GM19239 (cell line): ENCODE results near the gene C20orf144.
"Not testable (repeated sequence)": the region's sequence is repeated elsewhere in the genome, so short reads cannot be mapped to it uniquely, and the experiment has no call there.

Experiments
- DNase-seq: peaks from one replicate; pipeline ENCODE4 v3.0.0; 2011; ENCODE audit warnings: low spot score; ENCODE audit not compliant: insufficient read length
- FAIRE-seq: peaks from 2 replicates; lab custom pipeline; 2011; peaks lifted over from hg19 to GRCh38; lab: Jason Lieb, UNC

Gene C20orf144

GRCh38 chr20:33662172-33662571 is at the start of gene C20orf144:
TSS of gene C20orf144 (plus strand) at chr20:33662327. CDS start at chr20:33662346, 19 bp downstream.
- no peak for FAIRE-seq
- no peak for DNase-seq

GRCh38 chr20:33621717-33622400 is 40.3 kb upstream of the C20orf144 start:
- FAIRE-seq (no peak), DNase-seq (no peak)

GRCh38 chr20:33622705-33623365 is 39.3 kb upstream of the C20orf144 start:
- FAIRE-seq (no peak), DNase-seq (no peak)

- FAIRE-seq: no peak
- no peak for DNase-seq
Measured at GRCh38 chr20:33624399-33624798, 37.7 kb upstream of the C20orf144 start.

- DNase-seq (no peak), FAIRE-seq (no peak)
Measured at GRCh38 chr20:33626190-33626589, 35.9 kb upstream of the C20orf144 start.

- DNase-seq (no peak), FAIRE-seq (no peak)
Measured at GRCh38 chr20:33627577-33628216, 34.4 kb upstream of the C20orf144 start.

- no peak for DNase-seq
- no peak for FAIRE-seq
Measured at GRCh38 chr20:33629533-33629932, 32.6 kb upstream of the C20orf144 start.

GRCh38 chr20:33629979-33630378 is 32.1 kb upstream of the C20orf144 start:
- DNase-seq: no peak

GRCh38 chr20:33630507-33630906 is 31.6 kb upstream of the C20orf144 start:
- FAIRE-seq (no peak), DNase-seq (no peak)

More at GRCh38 chr20:33629979-33630378, 32.1 kb upstream of the C20orf144 start:
- no peak for FAIRE-seq

GRCh38 chr20:33631910-33632309 is 30.2 kb upstream of the C20orf144 start:
- not testable (repeated sequence) for DNase-seq, FAIRE-seq

GRCh38 chr20:33635341-33635740 is 26.8 kb upstream of the C20orf144 start:
- FAIRE-seq (no peak), DNase-seq (no peak)

- FAIRE-seq (no peak), DNase-seq (no peak)
Measured at GRCh38 chr20:33636776-33637175, 25.4 kb upstream of the C20orf144 start.

- FAIRE-seq: no peak
Measured at GRCh38 chr20:33640287-33640686, 21.8 kb upstream of the C20orf144 start.

GRCh38 chr20:33644313-33645071 is 17.6 kb upstream of the C20orf144 start:
- no peak for FAIRE-seq
- no peak for DNase-seq

More at GRCh38 chr20:33640287-33640686, 21.8 kb upstream of the C20orf144 start:
- DNase-seq: no peak

GRCh38 chr20:33645072-33645358 is 17.1 kb upstream of the C20orf144 start:
- FAIRE-seq (no peak), DNase-seq (no peak)

GRCh38 chr20:33645396-33645795 is 16.7 kb upstream of the C20orf144 start:
- FAIRE-seq (no peak), DNase-seq (no peak)

GRCh38 chr20:33646191-33646590 is 15.9 kb upstream of the C20orf144 start:
- DNase-seq (no peak), FAIRE-seq (no peak)

- FAIRE-seq, DNase-seq: not testable (repeated sequence)
Measured at GRCh38 chr20:33646959-33647602, 15.0 kb upstream of the C20orf144 start.

- FAIRE-seq (peak; percentile 53), DNase-seq (peak; percentile 76)
Measured at GRCh38 chr20:33647603-33648395, 14.3 kb upstream of the C20orf144 start.
